IPS-NIHi11 (cell line): ENCODE measurements around the gene TAF10.

Source experiments
- DNase-seq: peaks from one replicate; pipeline ENCODE4 v3.0.0; 2012; ENCODE audit warnings: mixed read lengths, low spot score

TAF10 gene

DNA sequence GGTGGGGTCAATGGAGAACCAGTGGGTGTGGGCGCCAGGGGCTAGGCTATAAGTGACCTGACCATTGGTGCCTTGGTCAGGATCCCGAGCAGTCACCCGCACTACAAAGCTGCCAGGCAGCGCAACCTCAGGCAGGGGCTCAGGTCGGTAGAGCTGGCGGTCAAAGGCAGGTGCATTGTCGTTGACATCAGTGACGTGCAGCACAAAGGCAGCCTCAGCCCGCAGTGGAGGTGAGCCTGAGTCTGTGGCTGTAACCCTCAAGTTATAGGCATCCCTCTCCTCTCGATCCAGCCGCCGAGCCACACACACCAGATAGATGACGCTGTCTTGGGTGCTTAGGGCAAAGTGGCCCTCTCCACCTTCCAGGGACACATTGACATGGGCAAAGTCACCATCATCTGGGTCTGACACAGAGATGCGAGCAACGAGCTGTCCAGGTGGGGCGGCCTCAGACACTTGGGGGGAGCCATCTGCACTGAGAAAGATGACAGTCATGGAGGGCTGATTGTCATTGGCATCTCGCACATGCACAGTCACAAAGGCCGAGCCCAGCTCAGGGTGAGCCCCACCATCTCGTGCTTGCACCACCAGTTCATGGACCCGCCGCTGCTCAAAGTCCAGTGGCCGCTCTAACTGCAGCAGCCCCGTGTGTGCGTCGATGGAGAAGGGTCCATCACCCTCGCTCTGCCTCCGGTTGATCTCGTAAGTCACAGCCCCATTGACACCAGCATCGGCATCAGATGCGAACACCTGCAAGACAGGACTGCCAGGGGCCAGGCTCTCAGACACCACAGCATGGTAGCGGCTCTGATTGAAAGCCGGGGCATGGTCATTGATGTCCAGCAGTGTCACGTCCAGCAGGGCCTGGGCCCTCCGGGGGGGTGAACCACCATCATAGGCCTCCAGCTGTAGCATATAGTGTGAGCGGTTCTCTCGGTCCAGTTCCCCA lies 28.3 kb upstream of the TAF10 start:
- no peak for DNase-seq

GRCh38 chr11:6638429-6638828 lies 26.4 kb upstream of the TAF10 start:
- no peak for DNase-seq

DNA sequence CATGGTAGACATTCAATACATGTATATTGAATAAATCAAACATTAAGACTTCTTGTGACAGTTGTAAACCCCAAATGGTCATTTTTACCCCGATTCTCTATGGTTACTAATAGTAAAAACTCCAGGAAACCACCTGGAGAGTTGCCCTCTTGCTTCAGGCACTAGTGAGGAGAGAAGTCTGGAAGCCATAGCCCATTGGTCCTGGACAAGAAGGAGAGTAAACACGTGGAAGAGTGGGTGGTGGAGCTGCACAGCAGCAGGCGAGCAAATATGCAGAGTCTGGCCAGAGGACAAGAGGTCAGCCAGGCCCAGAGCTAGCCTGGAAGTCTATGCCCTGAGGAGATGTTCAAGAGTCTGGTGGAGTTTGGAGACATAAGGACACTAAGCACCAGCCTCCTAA lies 25.9 kb upstream of the TAF10 start:
- no peak for DNase-seq

DNA sequence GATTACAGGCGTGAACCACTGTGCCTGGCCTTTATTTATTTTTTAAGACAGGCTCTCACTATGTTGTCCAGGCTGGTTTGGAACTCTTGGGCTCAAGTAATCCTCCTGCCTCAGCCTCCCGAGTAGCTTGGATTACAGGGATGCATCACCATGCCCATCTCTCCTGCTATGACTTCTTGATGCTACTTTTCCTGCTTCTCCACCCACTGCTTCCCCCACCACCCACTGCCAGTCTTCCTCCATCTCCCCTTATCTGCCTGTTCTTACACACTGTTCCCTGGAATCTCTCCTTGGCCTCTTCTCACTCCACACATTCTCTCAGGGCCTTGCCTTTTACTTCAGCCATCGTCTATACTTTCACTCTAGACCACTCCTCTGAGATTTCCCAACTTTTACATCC lies 24.5 kb upstream of the TAF10 start:
- no peak for DNase-seq

GRCh38 chr11:6635082-6635932 lies 23.3 kb upstream of the TAF10 start:
- no peak for DNase-seq

DNA sequence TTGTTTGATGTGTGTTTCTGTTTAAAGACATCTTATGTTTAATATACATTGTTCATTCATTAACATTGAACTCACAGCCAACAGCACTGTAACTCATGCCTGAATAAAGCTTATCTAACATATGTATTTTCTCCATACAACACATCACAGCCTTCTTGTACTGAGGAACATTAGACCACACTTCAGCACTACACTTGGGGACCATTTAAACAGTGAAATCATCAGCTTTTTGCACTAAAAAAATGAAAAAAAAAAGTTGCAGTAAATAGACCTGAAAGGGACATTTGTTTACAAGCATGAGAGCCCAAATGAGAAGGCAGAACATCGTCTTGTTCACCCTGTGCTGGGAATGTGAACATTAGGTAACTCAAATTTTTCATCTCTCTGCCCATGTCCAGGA lies 22.5 kb upstream of the TAF10 start:
- no peak for DNase-seq

GRCh38 chr11:6633422-6634408 lies 21.7 kb upstream of the TAF10 start:
- DNase-seq: no peak

GRCh38 chr11:6632116-6633073 lies 20.4 kb upstream of the TAF10 start:
- DNase-seq: no peak

DNA sequence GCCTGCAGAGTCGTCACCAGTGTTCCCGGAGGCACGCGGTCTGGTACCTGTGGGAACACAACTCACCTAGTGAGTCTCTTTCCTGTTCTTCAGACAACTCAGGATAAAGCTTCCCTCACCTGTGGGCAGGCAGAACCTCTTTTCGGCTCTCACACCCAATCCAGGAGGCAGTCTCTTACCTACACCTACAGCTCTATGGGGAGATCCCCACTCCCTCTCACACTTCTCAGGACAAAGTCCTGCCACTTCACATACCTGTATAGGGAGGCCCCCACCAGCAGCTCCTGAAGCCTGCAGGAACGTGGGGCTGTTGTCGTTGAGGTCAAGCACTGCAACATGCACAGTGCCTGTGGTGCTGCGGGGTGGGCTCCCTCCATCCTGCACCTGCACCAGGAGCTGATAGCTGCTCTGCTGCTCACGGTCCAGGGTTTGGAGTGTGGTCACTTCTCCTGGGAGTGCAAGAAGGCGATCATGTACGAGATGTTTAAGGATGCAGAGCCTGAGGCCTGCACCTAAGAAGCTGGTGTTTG lies 19.4 kb upstream of the TAF10 start:
- DNase-seq: no peak

GRCh38 chr11:6630632-6631291 lies 18.7 kb upstream of the TAF10 start:
- DNase-seq: no peak

- peak; percentile 94 for DNase-seq
Measured at GRCh38 chr11:6629892-6630631, 18.0 kb upstream of the TAF10 start.

DNA sequence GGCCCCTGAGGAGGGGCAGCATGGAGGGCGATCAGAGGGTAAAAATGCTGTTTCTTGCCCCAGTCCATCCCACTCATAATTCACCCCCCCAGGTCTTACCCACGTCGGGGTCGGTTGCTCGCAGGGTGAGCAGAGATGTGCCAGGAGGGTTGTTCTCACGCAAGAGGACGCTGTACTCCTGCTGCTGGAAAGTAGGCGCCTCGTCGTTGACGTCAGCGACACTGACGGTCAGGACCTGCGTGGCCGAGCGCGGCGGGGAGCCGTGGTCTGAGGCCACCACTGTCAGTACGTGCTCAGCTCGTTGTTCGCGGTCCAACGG lies 17.5 kb upstream of the TAF10 start:
- no peak for DNase-seq

DNA sequence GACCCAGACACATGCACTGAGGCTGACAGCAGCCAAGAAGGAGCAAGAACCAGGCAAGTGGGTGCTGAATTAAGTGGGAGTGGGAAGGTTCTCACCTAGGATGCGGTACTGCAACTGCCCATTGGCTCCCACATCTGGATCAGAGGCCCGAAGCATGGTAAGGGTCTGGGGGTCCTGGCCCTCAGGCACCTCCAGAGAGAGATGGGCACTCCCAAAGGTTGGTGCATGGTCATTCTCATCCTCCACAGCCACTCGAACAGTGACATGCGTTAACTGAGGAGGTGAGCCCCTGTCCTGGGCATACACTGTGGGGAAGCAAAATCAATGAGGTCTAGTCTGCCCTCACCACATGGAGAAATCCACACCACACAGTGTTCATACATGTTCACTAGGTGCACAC lies 16.5 kb upstream of the TAF10 start:
- no peak for DNase-seq

DNA sequence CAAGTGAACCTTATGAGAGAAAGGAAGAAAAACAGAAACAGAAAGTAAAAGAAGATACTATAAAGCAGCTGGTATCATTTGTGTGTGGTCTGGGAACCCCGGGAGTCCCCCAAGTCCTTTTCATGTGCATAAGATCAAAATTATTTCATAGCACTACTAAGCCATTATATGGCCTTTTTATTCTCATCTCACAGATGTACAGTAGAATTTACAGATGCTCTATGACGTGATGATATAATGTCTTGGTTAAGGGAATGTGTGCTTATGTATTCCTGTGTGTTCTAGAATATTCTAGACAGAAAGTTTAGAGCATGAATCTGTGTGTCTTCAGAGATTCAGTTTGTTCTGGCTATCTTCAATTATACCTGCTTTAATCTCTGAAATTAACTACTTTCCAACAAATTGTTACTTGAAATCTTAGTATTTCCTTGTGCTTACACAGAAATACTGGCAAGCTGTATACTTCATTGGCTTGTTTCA lies 15.8 kb upstream of the TAF10 start:
- no peak for DNase-seq

DNA sequence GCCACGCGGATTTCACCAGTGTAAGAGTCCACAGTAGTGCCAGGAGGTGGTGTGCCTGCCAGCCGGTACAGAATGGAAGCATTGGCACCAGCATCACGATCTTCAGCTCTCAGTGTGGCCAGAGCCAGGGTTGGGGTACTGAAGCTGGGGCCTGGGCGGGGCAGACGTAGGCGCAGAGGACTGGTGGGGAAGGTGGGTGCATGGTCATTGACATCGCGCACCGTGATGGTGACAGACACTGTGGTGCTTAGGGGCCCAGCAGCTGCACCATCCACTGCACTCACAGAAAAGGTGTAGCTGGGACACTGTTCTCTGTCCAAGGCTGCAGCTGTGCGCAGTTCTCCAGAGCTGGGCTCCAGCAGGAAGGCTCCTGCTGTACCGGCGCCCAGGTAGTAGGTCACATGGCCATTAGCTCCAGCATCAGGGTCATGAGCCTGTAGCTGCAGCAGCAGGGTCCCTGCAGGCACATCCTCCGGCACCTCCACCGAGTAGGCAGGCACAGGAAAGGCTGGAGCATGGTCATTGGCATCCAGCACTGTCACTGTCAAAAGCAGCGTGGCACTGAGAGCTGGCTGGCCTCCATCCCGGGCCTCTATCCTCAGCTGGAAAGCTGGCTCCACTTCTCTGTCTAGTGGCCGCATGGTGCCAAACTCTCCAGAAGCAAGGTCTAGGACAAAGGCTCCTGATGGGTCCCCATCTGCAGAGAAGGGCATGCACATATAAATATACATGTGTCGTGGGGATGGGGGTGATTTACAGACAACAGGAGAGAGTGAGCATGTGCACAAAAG lies 15.2 kb upstream of the TAF10 start:
- no peak for DNase-seq

DNA sequence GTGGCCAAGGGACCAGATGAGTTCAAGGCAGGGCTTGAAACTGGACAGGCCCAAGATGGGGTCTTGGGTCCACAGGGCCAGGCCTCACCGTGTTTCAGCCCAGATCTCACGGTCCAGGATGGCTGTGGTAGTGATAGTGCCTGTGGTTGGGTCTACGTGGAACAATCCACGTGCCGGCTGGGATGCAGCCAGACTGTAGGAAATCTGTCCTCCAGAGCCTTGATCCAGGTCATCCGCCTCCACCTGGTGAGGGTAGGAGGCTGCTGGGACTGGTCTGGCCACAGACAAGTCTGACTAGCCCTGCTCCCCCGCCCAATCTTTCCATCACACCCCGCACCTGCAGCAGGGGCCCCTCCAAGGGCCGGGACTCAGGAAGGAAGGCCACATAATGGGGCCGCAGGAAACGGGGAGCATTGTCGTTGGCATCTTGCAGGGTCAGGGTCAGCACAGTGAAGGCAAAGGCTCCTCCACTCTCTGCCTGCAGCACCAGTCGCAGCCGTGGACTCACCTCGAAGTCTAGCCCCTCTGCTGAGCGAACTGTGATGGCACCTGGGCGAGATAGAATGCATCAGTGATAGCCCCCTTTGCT lies 13.9 kb upstream of the TAF10 start:
- no peak for DNase-seq

DNA sequence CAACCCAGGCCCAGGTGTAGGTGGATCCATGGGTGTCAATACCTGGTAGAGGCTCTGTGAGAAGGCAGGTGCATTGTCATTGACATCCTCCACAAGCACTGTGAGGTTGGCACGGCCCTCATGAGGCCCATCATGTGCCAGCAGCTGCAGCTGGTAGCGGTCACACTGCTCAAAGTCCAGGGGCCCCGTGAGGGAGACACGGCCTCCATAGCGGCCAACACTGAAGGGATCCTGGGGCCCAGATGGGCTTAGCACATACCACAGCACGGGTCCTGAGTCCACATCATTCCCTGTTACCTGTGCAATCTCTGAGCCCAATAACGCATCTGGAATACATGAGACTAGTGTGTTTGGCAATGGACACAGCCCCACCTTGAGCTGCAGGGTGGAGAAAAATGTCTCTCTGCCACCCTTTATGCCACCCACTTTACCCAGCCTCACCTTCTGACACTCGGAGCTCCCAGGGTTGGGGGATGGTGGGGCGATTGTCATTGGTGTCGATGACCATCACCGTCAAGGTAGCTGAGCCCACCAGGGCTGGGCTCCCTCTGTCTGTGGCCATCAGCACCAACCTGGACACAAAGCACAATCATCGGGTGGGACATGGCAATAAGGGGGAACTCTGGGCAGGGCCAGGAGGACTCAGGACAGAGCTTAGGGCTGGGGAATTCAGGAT lies 13.3 kb upstream of the TAF10 start:
- DNase-seq: no peak
